ENCODE results near the gene BAK1.

- TF ChIP-seq CTCF (IDR thresholded peaks at IDR 0.05): no peak
- no peak for TF ChIP-seq POLR2AphosphoS5 (IDR thresholded peaks at IDR 0.05; ENCODE audit: insufficient read depth in 1 of 2, low read depth in 1 of 2)
Observed at GRCh38 chr6:33534702-33535101, 45.4 kb downstream of the BAK1 start.
